Activated CD8-positive, alpha-beta T cell treated with anti-CD3 and anti-CD28 coated beads for 36 hours (primary cell): Measurements from ENCODE around the gene ZKSCAN1. TPM values are rescaled to one million over a fixed set of nuclear protein-coding genes. Genes with fewer than 3 reads are reported as not detected.
A peak's percentile ranks its signal among the peaks of the same experiment; 100 is the strongest.
"Not testable (repeated sequence)": the region's sequence is repeated elsewhere in the genome, so short reads cannot be mapped to it uniquely, and the experiment has no call there.

Experiments used
- ATAC-seq: fragments of 200-7000 bp; cut with Tn5 transposase; one replicate; pipeline ENCODE4 v1.10.0; 2021; ENCODE audit warnings: mild to moderate bottlenecking, moderate library complexity
- CTCF ChIA-PET: fragments of 350-600 bp; sonication (Branson Sonifier 250); formaldehyde crosslinking; loops from one replicate; lab custom pipeline; 2021; ENCODE audit warnings: antibody characterized with exemption; lab: Charles Lee
- POLR2A ChIA-PET: fragments of 350-600 bp; sonication (Branson Sonifier 250); formaldehyde crosslinking; loops from one replicate; lab custom pipeline; 2021; ENCODE audit warnings: antibody characterized with exemption; lab: Charles Lee
- DNase-seq: peaks from one replicate; pipeline ENCODE4 v3.0.0-alpha.2; 2020
- H3K27ac Mint-ChIP-seq: one replicate; pipeline ENCODE4 v1.8.0; 2021; ENCODE audit warnings: mild to moderate bottlenecking, mixed read lengths
- H3K27me3 Mint-ChIP-seq: one replicate; pipeline ENCODE4 v1.8.0; 2021; ENCODE audit warnings: mixed read lengths
- H3K36me3 Mint-ChIP-seq: one replicate; pipeline ENCODE4 v1.8.0; 2021; ENCODE audit warnings: low read depth, mixed read lengths
- H3K4me1 Mint-ChIP-seq: one replicate; pipeline ENCODE4 v1.8.0; 2021; ENCODE audit warnings: low read depth, mixed read lengths
- H3K4me3 Mint-ChIP-seq: one replicate; pipeline ENCODE4 v1.8.0; 2021; ENCODE audit warnings: mild to moderate bottlenecking, moderate library complexity, mixed read lengths
- H3K9me3 Mint-ChIP-seq: one replicate; pipeline ENCODE4 v1.8.0; 2021; ENCODE audit warnings: mixed read lengths
- CTCF ChIP-seq: fragments of 200-600 bp; IDR thresholded peaks from one replicate; pipeline ENCODE4 v1.8.0; 2022; ENCODE audit warnings: antibody characterized with exemption, mild to moderate bottlenecking
- intact Hi-C: fragments of 100-400 bp; cut with micrococcal nuclease; formaldehyde crosslinking; loops from one replicate; pipeline ENCODE4 v1.10.0; 2022
- total RNA-seq, 2 experiments: library from RNA; stranded (reverse); gene quantifications; one replicate each; pipeline ENCODE4 v1.2.3, GENCODE V29; 2021

ZKSCAN1 gene
- total RNA-seq, 2 experiments from 2014 or later: 41.9 to 47.3 TPM

GRCh38 chr7:100010901-100011300 lies 4.5 kb upstream of the ZKSCAN1 start:
- H3K9me3 Mint-ChIP-seq: no peaks in the 10 kb centered on the region
- no peak overlapping the region for H3K4me3 Mint-ChIP-seq
- ChIA-PET POLR2A (interaction anchor here (0.6 to 0.9 kb wide), 2 partner anchors 13 to 666 kb away, joined by 3 read pairs; no protein-coding TSS in a partner anchor), CTCF (interaction anchor here (1.0 kb wide), 1 partner anchor 98 kb away, joined by 3 read pairs; no protein-coding TSS in a partner anchor)
- H3K4me1 Mint-ChIP-seq: peaks cover 17% of the 10 kb centered on the region
- no peak for TF ChIP-seq CTCF
- H3K36me3 Mint-ChIP-seq: peaks cover 1% of the 10 kb centered on the region
- no peak overlapping the region for H3K27ac Mint-ChIP-seq
- ATAC-seq: no peak
- H3K27me3 Mint-ChIP-seq: no peaks in the 10 kb centered on the region
- no peak for DNase-seq
- intact Hi-C loops: no loop called here

DNA sequence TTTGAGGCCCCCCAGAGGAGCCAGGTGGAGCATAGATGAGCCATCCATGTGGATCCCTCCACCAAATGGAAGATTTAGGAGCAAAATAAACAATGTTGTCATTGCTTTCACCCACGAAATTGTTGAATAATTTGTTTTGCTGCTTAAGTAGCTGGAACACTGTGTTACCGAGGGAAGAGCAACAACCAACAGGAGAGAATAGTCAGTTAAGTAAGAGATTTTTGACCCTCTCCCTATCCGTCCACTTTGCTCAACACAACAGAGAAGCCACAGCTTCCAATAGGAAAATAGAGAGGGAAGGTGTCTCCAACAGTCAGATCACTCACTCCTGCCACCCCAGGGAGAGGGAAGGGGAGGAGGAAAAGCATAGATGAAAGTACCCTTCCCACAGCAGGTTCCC lies 3.9 kb upstream of the ZKSCAN1 start:
- ChIA-PET POLR2A (interaction anchor here (0.9 kb wide), 1 partner anchor 14 kb away, joined by 3 read pairs; no protein-coding TSS in a partner anchor), CTCF (interaction anchor here (1.0 kb wide), 1 partner anchor 98 kb away, joined by 3 read pairs; no protein-coding TSS in a partner anchor)
- ATAC-seq: no peak
- no peak for DNase-seq
- no peaks in the 10 kb centered on the region for H3K27me3 Mint-ChIP-seq
- no peak overlapping the region for H3K27ac Mint-ChIP-seq
- H3K4me1 Mint-ChIP-seq: peaks cover 20% of the 10 kb centered on the region
- peaks cover 7% of the 10 kb centered on the region for H3K36me3 Mint-ChIP-seq
- H3K9me3 Mint-ChIP-seq: no peaks in the 10 kb centered on the region
- TF ChIP-seq CTCF: no peak
- intact Hi-C loops: no loop called here
- H3K4me3 Mint-ChIP-seq: no peak overlapping the region

DNA sequence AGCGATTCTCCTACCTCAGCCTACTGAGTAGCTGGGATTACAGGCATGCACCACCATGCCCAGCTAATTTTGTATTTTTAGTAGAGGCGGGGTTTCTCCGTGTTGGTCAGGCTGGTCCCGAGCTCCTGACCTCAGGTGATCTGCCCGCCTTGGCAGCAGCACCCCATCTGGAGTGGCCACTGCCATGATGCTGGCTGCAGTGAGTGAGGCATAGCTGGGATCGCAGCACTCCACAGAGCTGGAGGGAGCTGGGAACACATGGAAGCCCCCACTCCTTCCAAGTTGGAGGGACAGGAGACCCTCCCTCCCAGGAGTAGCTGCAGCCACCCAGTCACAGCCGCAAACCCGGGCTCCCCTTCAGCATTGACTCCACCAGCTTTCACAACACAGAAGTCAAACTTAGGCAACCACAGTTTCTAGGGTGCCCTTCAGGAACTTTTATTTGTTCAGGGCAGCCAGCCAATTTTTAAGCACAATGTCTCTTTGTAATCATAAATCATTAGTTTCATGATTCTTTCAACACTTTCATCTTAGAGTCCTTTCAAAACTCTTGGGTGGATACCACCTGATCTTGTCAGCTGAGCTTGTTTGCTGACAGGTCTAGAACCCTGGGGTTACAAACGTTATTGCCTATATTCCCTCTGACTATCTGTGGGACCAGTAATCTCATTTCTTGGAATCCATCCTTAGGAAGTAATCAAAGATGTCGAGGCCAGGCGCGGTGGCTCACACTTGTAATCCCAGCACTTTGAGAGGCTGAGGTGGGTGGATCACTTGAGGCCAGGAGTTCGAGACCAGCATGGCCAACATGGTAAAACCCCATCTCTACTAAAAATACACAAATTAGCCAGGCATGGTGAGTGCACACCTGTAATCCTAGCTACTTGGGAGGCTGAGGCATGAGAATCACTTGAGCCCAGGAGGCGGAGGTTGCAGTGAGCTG lies 2.7 kb upstream of the ZKSCAN1 start:
- Mint-ChIP-seq H3K4me1 (peaks cover 28% of the 10 kb centered on the region), H3K27ac (peak overlapping the region; percentile 64)
- H3K4me3 Mint-ChIP-seq, H3K27me3 Mint-ChIP-seq, H3K9me3 Mint-ChIP-seq, DNase-seq, H3K36me3 Mint-ChIP-seq, intact Hi-C loops, ATAC-seq: not testable (repeated sequence)
- CTCF ChIA-PET: interaction anchor here (0.8 to 1.0 kb wide), 2 partner anchors 19 to 68 kb away, joined by 3 read pairs; partner anchors contain the start of gene ZNF3
- POLR2A ChIA-PET: interaction anchor here (1.0 to 1.2 kb wide), 2 partner anchors 9 to 70 kb away, joined by 3 to 4 read pairs; no protein-coding TSS in a partner anchor

DNA sequence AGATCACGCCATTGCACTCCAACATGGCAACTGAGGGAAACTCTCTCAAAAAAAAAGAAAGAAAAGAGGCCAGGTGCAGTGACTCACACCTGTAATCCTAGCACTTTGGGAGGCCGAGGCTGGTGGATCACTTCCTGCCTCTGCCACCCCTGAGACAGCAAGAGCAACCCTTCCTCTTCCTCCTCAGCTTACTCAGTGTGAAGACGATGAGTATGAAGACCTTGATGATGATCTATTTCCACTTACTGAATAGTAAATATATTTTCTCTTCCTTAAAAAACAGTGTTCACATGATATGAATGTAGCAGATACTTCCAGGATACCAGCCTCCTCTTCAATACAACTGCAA lies 2.1 kb upstream of the ZKSCAN1 start:
- intact Hi-C loops: no loop called here
- H3K4me1 Mint-ChIP-seq: peaks cover 31% of the 10 kb centered on the region
- DNase-seq: peak; percentile 72
- no peak for TF ChIP-seq CTCF
- H3K27ac Mint-ChIP-seq: peak overlapping the region; percentile 64
- ChIA-PET POLR2A (interaction anchor here (1.0 kb wide), 1 partner anchor 8 kb away, joined by 4 read pairs; no protein-coding TSS in a partner anchor), CTCF (no interaction called here)
- peaks cover 11% of the 10 kb centered on the region for H3K36me3 Mint-ChIP-seq
- no peaks in the 10 kb centered on the region for H3K9me3 Mint-ChIP-seq
- peak; percentile 76 for ATAC-seq
- H3K27me3 Mint-ChIP-seq: no peaks in the 10 kb centered on the region
- H3K4me3 Mint-ChIP-seq: no peak overlapping the region

- H3K27me3 Mint-ChIP-seq: no peaks in the 10 kb centered on the region
- H3K9me3 Mint-ChIP-seq: no peaks in the 10 kb centered on the region
- CTCF ChIA-PET: interaction anchor here (0.7 to 1.7 kb wide), 3 partner anchors 19 to 114 kb away, joined by 3 to 6 read pairs (median 3); no protein-coding TSS in a partner anchor
- H3K4me1 Mint-ChIP-seq: peaks cover 54% of the 10 kb centered on the region
- POLR2A ChIA-PET: interaction anchor here (1.0 to 2.7 kb wide), 11 partner anchors 8 to 392 kb away, joined by 4 to 9 read pairs (median 5); partner anchors contain the start of genes AP4M1 and MCM7
- peaks cover 16% of the 10 kb centered on the region for H3K36me3 Mint-ChIP-seq
- H3K27ac Mint-ChIP-seq: peak overlapping the region; percentile 92
- no peak for DNase-seq
- TF ChIP-seq CTCF: no peak
- intact Hi-C loops: no loop called here
- peak overlapping the region; percentile 95 for H3K4me3 Mint-ChIP-seq
- ATAC-seq: no peak
Observed at GRCh38 chr7:100016215-100016901, 962 bp downstream of the ZKSCAN1 start.
